ENCODE measurements around the gene DEPDC5.
A peak's percentile ranks its signal among the peaks of the same experiment; 100 is the strongest.
"Not testable (repeated sequence)": the region's sequence is repeated elsewhere in the genome, so short reads cannot be mapped to it uniquely, and the experiment has no call there.

The DEPDC5 gene

DNA sequence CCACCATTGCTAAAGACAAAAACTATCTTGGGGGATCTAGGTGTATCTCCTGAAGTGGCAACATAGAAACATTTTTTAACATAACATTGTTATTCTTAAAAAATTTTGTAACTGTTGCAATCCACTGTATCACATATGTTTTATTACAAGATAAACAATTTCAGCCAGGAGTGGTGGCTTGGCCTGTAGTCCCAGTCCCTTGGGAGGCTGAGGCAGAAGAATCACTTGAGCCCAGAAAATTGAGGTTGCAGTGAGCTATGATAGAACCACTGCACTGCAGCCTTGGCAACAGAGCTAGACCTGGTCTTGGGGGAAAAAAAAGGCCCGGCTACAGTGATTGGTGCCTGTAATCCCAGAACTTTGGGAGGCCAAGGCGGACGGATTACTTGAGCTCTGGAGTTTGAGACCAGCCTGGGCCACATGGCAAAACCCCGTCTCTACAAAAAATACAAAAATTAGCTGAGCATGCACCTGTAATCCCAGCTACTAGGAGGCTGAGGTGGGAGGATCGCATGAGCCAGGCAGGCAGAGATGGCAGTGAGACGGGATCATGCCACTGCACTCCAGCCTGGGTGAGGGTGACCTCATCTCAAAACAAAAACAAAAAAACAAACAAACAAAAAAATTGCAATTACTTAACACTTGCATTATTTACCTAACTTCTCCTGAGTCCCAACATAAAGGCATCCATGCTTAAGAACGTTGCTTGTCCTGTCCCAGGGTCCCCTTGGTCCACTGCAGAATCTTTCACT lies 1.5 kb upstream of the DEPDC5 start:
- DNase-seq (ENCODE audit: extremely low spot score) = no peak
- no peak for TF ChIP-seq CTCF (IDR thresholded peaks at IDR 0.05; ENCODE audit: control extremely low read depth, extremely low read depth, low read depth, missing control alignments)
- POLR2A ChIA-PET = no interaction called here
- CTCF ChIA-PET = interaction anchor here (1.1 kb wide), 1 partner anchor 86 kb away, joined by 3 read pairs; no protein-coding TSS in a partner anchor

GRCh38 chr22:31753005-31753633 lies 700 bp upstream of the DEPDC5 start:
- no peak for TF ChIP-seq CTCF (IDR thresholded peaks at IDR 0.05; ENCODE audit: control extremely low read depth, extremely low read depth, low read depth, missing control alignments)
- POLR2A ChIA-PET = interaction anchor here (0.5 kb wide), 1 partner anchor 40 kb away, joined by 3 read pairs; no protein-coding TSS in a partner anchor
- peak; percentile 30 for DNase-seq (ENCODE audit: extremely low spot score)
- CTCF ChIA-PET = no interaction called here

DNA sequence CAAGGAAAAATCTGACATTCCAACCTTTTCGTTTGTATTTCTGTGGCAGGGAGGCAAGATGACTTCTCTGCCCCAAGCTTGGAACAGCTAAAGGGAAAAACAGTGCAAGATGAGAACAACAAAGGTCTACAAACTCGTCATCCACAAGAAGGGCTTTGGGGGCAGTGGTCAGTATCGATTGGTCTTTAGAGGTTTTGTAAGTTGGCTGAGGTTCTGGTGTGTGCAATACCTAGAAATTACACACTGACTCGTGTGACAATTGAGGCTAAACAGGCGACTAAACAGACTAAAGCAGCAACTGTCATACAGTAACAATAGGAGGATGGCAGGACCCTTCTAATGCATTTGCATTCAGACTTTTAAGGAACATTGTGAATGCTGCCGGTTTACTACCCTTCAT lies 994 bp downstream of the DEPDC5 start:
- no peak for TF ChIP-seq CTCF (IDR thresholded peaks at IDR 0.05; ENCODE audit: control extremely low read depth, extremely low read depth, low read depth, missing control alignments)
- ChIA-PET POLR2A (no interaction called here), CTCF (interaction anchor here (0.9 kb wide), 1 partner anchor 48 kb away, joined by 3 read pairs; no protein-coding TSS in a partner anchor)
- DNase-seq (ENCODE audit: extremely low spot score) = no peak

GRCh38 chr22:31757265-31757664 lies 3.4 kb downstream of the DEPDC5 start:
- no peak for DNase-seq (ENCODE audit: extremely low spot score)
- ChIA-PET POLR2A (no interaction called here), CTCF (interaction anchor here (0.8 kb wide), 1 partner anchor 9 kb away, joined by 4 read pairs; no protein-coding TSS in a partner anchor)
- no peak for TF ChIP-seq CTCF (IDR thresholded peaks at IDR 0.05; ENCODE audit: control extremely low read depth, extremely low read depth, low read depth, missing control alignments)

- DNase-seq (ENCODE audit: extremely low spot score) = not testable (repeated sequence)
- POLR2A ChIA-PET = interaction anchor here (0.6 kb wide), 1 partner anchor 263 kb away, joined by 3 read pairs; the partner anchor contains the start of gene SFI1
- CTCF ChIA-PET = interaction anchor here (0.9 kb wide), 2 partner anchors 26 to 93 kb away, joined by 3 to 4 read pairs; no protein-coding TSS in a partner anchor
Observed at GRCh38 chr22:31758860-31759259, 5.0 kb downstream of the DEPDC5 start.

- no peak for TF ChIP-seq CTCF (IDR thresholded peaks at IDR 0.05; ENCODE audit: control extremely low read depth, extremely low read depth, low read depth, missing control alignments)
- ChIA-PET POLR2A (no interaction called here), CTCF (interaction anchor here (1.2 kb wide), 1 partner anchor 19 kb away, joined by 3 read pairs; no protein-coding TSS in a partner anchor)
- DNase-seq (ENCODE audit: extremely low spot score) = no peak
Observed at GRCh38 chr22:31764785-31765184, 11.0 kb downstream of the DEPDC5 start.
